H54 (cell line): ENCODE measurements around the gene PROM2.

Source experiments
- DNase-seq: peaks from one replicate; pipeline ENCODE4 v3.0.0; 2011; ENCODE audit warnings: low spot score, mixed read lengths; ENCODE audit not compliant: insufficient read length
- FAIRE-seq: peaks from 3 replicates; lab custom pipeline; 2011; peaks lifted over from hg19 to GRCh38; lab: Jason Lieb, UNC
- POLR2A ChIP-seq: IDR thresholded peaks from 2 replicates; pipeline ENCODE4 v1.6.1; 2011; ENCODE audit warnings: low read depth, mild to moderate bottlenecking, low read length

Gene PROM2

GRCh38 chr2:95273566-95274290, 521 bp upstream of the PROM2 start:
- FAIRE-seq (no peak), DNase-seq (no peak)

GRCh38 chr2:95275151-95275515, 884 bp downstream of the PROM2 start:
- TF ChIP-seq POLR2A: no peak
- DNase-seq (no peak), FAIRE-seq (no peak)

More at GRCh38 chr2:95273566-95274290, 521 bp upstream of the PROM2 start:
- TF ChIP-seq POLR2A: no peak

GRCh38 chr2:95275601-95276243, 1.5 kb downstream of the PROM2 start:
- TF ChIP-seq POLR2A: no peak
- DNase-seq (no peak), FAIRE-seq (no peak)

GRCh38 chr2:95276244-95276887, 2.1 kb downstream of the PROM2 start:
- no peak for TF ChIP-seq POLR2A
- FAIRE-seq (no peak), DNase-seq (no peak)

GRCh38 chr2:95276888-95277245, 2.6 kb downstream of the PROM2 start:
- DNase-seq: no peak
- no peak for TF ChIP-seq POLR2A
- FAIRE-seq: no peak

- DNase-seq: peak; percentile 61
- no peak for FAIRE-seq
- no peak for TF ChIP-seq POLR2A
Observed at GRCh38 chr2:95277246-95277906, 3.1 kb downstream of the PROM2 start.

GRCh38 chr2:95278051-95278471, 3.8 kb downstream of the PROM2 start:
- DNase-seq (peak; percentile 96), FAIRE-seq (peak; percentile 85)
- 0 out of 2 replicates have a peak, but pooled peaks have one; percentile 11 for TF ChIP-seq POLR2A

- no peak for FAIRE-seq
- TF ChIP-seq POLR2A: no peak
Observed at GRCh38 chr2:95278637-95279225, 4.5 kb downstream of the PROM2 start.

GRCh38 chr2:95279435-95280035, 5.3 kb downstream of the PROM2 start:
- FAIRE-seq (no peak), DNase-seq (no peak)
- TF ChIP-seq POLR2A: no peak

More at GRCh38 chr2:95278637-95279225, 4.5 kb downstream of the PROM2 start:
- no peak for DNase-seq

- DNase-seq (no peak), FAIRE-seq (no peak)
- no peak for TF ChIP-seq POLR2A
Observed at GRCh38 chr2:95281071-95281470, 6.8 kb downstream of the PROM2 start.

GRCh38 chr2:95281786-95282185, 7.5 kb downstream of the PROM2 start:
- FAIRE-seq: no peak
- DNase-seq: no peak
- TF ChIP-seq POLR2A: no peak

- DNase-seq (no peak), FAIRE-seq (no peak)
- no peak for TF ChIP-seq POLR2A
Observed at GRCh38 chr2:95282458-95282857, 8.2 kb downstream of the PROM2 start.

- DNase-seq (no peak), FAIRE-seq (no peak)
- no peak for TF ChIP-seq POLR2A
Observed at GRCh38 chr2:95283562-95283961, 9.3 kb downstream of the PROM2 start.
